Loucy (cell line): ENCODE data around the gene PYDC2.

Experiments
- EZH2phosphoT487 ChIP-seq: fragments of 200-600 bp; IDR thresholded peaks from 2 replicates; pipeline ENCODE4 v1.6.1; 2018; ENCODE audit warnings: antibody characterized with exemption, mild to moderate bottlenecking, moderate library complexity, borderline replicate concordance
- TF ChIP-seq, protein P1 (sequence below): fragments of 200-600 bp; sonication (generic); conservative IDR thresholded peaks from 2 replicates; pipeline ENCODE4 v1.5.1; 2014; ENCODE audit warnings: mild to moderate bottlenecking, antibody characterized with exemption, low read length

DNA sequence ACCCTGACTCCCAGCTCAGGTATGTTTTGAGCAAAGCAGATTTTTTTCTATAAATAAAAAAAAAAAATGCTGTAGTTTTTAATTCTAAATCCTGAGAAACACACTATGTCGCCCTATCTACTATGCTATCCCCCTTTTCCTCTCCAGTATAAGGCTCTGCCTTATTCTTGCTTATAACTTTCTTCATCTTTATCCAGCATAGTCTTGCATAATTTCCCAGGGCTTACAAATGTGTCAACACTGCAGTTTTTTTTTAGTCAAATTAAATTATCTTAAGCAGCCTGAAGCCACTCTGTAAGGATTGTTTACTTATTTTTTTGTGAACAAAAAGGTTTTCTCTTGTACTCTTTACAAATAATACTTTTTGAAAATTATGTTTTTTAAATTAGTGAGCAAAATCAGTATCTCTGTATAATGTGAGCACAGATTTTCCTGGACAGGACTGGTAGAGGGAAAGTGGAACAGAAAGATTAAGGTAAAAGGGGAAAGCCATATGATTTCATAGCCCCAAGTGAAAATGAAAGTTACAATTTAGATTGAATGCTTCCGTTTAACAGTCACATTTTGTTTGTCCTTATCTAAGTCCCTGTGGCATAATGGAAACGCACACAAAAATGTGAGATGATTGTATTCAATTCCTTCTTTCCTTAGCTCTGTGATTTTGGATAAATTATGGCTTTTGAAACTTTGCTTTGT lies 5.6 kb upstream of the PYDC2 start:
- TF ChIP-seq, protein P1, sequence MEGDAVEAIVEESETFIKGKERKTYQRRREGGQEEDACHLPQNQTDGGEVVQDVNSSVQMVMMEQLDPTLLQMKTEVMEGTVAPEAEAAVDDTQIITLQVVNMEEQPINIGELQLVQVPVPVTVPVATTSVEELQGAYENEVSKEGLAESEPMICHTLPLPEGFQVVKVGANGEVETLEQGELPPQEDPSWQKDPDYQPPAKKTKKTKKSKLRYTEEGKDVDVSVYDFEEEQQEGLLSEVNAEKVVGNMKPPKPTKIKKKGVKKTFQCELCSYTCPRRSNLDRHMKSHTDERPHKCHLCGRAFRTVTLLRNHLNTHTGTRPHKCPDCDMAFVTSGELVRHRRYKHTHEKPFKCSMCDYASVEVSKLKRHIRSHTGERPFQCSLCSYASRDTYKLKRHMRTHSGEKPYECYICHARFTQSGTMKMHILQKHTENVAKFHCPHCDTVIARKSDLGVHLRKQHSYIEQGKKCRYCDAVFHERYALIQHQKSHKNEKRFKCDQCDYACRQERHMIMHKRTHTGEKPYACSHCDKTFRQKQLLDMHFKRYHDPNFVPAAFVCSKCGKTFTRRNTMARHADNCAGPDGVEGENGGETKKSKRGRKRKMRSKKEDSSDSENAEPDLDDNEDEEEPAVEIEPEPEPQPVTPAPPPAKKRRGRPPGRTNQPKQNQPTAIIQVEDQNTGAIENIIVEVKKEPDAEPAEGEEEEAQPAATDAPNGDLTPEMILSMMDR, result no peak
- no peak for TF ChIP-seq EZH2phosphoT487
